HG03196 (cell line): Measurements from ENCODE around the gene TPD52L2.

Source experiments
- ATAC-seq: cut with Tn5 transposase; IDR thresholded peaks from one replicate; pipeline ENCODE4 v1.9.1; 2021; ENCODE audit not compliant: unreplicated experiment

TPD52L2 gene

DNA sequence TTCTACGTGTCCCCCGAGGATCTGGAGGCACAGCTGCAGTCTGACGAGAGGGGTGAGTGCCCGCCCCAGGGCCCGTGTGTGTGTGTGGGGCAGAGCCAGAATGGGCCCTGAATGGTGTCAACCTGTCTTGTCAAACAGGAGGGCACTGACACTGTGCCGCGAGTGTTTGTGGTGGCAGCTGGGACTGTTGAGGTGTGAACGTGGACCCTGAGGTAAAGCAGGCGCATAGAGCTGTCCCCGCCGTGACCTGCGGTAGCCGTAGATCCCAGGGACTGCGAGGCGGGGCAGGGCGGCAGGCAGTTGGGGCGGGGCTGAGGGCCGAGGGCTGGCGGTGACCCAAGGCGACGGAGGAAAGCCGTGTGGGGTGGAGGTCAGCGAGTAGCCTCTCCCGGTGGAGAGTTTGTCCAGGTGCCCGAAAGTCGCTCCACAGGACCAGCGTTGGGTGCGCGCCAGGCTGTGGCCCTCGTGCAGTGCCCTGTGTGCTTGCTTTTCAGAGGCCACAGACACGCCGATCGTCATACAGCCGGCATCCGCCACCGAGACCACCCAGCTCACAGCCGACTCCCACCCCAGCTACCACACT, 66.0 kb downstream of the TPD52L2 start:
- no peak for ATAC-seq

DNA sequence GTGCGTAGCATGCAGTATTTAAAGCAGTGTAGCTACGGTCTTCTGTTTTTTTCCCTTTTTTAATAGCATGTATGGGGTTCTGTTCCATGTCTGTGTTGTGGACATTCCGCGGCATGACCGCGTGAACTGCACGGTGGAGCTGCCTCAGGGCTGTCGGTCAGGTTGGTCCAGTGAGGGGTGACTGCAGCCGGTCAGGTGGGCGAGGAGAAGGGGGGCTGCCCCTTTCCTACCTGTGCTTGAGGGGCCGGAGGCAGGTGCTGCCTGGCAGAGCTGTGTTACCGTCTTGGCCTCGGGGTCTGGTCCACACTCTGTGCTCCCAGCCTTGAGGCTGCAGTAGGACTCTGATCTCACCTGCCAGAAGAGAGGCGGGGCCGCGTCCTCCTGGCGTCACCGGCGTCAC, 66.7 kb downstream of the TPD52L2 start:
- no peak for ATAC-seq

DNA sequence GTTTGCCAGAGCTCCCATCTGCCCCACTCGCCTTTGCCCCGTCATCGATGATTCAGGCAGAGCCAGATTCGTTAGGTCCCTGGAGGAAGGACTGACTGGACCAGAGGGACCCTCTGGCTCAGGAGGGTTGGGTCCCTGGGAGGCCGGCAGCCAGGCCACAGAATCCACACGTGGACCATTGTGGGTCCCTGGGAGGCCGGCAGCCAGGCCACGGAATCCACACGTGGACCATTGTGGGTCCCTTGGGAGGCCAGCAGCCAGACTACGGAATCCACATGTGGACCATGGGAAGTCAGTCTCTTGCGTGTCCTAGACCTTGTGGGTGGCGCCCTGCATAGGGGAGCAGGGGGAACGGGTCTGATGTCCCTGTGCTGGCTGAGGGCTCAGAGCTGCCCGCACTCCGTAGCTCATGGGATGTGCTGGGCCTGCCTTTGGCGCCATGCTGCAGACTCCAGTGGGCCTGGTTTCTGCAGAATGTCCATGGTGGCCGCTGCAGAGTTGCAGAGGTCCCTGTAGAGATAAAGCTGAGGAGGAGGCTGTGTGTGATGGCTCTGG, 67.6 kb downstream of the TPD52L2 start:
- no peak for ATAC-seq

DNA sequence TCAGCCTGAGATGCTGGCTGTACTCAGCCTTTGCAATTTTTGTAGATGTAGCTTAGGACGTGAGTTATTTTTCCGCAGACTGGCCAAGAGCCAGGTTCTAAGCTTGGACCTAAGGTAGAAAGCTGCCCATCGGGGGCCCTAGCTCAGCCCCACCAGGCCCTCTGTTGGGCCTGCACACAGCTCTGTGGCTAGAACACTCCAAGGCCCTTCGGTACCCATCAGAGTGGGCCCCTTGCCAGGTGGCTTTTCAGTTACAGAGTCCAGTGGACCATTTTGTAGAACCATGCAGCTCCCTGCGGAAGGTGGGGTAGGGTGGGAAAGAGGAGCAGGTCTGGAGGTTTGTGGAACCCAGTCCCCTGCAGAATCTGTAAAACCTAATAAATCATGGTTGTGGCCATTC, 68.6 kb downstream of the TPD52L2 start:
- ATAC-seq: no peak

DNA sequence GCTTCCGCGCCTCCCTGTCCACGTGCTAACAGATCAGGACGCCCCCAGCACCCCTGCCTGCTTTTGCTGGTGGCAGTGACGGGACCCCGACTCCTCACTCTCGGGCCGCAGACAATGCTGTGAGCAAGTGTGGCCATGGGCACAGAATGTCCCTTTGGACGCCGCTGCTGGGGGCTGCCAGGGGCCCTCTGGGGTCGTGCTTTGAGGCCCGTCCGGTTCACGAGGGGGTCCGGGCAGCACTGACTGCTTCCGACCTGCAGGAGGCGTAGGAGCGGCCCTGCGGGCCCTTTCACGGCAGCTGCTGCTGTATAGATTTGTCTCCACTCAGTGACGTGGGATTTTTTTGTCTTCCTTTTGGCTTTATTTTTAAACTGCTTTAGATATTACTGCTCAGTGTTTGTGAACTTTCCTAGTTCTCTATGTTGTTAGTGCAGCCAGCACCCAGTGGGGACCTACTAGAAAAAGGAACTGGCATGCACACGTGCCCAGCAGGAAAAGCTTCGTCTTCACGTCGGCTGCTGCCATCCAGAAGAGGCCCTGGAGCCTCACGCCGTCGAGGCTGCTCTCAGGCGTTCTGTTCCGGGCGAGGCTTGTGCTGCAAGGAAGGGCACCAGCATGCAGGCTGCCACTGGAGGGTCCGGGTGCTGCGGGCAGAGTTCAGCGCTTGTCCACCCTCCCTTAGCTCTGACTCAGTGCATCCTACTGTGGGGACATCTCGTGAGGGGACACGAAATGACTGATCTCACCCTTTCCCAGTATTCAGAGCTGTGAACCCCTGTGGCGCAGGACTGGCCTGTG, 69.4 kb downstream of the TPD52L2 start:
- no peak for ATAC-seq

DNA sequence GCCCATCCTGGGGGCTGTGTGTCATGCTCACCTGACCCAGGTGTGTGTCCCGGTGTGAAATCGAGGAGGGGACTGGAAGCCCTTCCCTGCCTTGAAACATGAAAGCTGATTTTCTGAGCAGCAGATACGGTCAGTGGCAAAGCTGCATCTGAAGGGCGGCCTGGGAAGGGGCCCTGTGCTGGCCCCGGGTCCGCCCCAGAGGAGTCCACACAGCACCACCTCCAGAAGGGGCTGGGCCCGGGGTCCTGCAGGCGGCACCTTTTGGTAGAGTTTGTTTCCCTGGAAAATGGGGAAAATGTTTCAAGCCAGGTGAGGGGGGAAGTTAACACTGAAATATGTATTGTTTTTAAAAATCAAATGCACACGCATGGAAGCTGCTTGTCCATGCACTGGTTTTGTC, 70.4 kb downstream of the TPD52L2 start:
- ATAC-seq: no peak

DNA sequence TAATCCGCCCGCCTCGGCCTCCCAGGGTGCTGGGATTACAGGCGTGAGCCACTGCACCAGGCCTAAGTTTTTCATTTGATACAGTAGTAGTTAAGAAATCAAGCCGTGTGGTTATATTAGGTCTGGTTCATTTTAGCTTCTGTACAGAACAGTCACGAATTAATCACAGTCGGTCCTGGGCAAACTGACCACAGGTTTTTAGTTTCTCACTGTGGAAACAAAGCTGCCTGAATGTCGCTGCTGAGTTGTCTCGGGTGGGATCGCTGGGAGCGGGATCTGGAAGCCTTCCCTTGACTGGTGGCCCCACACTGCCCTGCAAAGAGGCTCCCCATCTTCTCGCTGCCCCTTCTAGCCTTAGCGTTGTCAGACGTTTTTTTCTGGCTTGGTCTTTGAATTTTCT, 72.5 kb downstream of the TPD52L2 start:
- ATAC-seq: no peak

DNA sequence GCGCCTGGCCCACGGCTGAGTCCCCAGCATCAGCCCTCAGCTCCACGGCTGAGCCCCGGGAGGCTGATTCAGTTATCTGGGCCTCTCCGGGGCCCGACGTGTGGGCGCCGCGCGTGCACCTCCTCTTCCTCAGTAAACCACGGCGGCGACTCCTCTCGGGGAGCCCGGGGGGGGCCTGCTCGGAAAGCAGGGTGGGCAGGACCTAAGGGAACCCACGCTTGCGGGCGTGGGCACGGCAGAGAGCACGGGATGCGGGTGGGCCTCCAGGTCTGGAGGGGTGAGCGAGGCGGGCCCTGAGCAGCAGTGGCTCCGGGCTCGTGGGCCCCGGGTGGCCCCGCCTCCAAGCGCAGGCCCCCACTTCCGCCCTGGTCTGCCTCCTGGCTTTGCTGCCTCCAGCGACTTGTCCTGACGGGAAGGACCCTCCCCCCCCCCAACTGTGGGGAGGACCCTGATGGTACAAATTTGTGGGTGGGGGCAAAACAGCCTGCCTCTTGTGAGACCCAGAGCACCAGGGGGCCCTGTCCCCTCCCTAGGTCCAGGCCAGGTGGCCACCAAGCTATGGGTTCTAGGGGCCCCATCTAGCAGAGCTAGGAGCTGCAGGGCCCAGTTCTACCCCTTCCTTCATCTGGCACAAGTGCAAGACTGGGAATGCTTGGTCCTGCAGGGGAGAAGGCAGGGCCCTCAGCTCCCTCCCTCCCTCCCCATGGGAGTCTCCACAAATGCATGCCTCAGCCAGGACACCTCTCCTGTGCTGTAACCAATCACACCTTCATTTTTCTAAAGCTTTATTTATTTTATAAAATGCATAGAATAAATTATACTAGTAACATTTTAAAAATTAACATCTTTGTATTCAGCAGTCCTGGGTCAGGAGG, 74.2 kb downstream of the TPD52L2 start:
- no peak for ATAC-seq

DNA sequence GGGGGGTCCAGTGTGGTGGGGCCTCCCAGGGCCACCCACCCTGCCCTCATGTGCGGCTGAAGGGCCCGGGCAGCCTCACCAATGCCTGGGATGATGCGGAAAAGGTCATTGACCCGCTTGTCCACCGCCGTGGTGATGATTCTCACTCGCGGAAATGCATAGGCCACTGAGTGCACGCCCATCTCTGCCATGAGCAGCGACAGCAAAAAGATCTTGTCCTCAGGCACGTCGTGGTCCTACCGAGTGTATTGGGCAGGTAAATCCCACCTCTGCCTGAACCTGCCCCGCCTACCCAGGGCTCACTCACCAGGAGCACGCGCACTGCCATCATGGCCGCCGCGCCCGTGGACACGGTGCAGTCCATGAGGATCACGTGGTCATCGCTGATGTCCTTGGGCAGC, 75.0 kb downstream of the TPD52L2 start:
- ATAC-seq: no peak

DNA sequence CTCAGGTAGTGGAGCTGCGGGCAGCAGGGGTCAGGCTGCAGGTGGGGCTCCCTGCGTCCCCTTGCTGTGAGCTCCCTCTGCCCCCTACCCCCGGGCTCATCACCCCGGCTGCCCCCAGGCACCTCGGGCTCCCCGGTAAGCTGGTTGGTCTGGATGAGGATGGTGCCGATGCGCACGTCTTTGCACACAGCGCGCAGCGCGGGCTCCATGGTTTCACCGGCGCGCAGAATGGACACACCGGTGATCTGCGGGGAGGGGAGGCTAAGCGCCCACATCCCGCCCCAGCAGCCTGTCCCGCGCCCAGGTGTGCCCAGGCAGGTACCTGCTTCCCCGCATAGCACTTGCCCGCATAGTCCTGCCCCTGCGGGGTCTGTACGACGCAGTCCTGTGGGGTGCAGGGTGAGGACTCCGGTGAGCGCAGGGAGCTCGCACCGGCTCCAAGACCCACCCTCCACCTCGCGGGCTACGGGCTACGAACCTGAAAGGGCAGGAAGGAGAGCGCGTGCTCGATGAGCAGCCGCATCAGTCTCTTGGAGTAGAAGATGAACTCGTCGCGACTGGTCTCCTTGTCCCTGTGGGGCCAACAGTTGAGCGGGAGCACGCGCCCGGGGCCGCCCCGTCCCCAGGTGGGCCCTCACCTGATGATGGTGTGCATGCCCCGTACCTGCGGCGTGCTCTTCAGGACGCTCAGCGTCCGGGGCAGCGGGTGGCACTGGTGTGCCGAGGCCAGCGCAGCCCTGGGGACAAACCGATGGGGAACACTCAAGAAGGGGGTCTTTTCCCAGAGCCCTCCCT, 75.6 kb downstream of the TPD52L2 start:
- ATAC-seq: no peak
